GM19438 (cell line): ENCODE results near the gene SUCO.

Experiments used
- ATAC-seq: cut with Tn5 transposase; IDR thresholded peaks from one replicate; pipeline ENCODE4 v1.9.1; 2021; ENCODE audit warnings: low read depth; ENCODE audit not compliant: unreplicated experiment

Gene SUCO

GRCh38 chr1:172515927-172516326 is 17.0 kb upstream of the SUCO start:
- ATAC-seq = no peak

- no peak for ATAC-seq
These were observed 15.9 kb upstream of the SUCO start for GRCh38 chr1:172517081-172517480.

- no peak for ATAC-seq
These were observed 15.4 kb upstream of the SUCO start for GRCh38 chr1:172517545-172517944.

GRCh38 chr1:172529304-172529703 is 3.6 kb upstream of the SUCO start:
- no peak for ATAC-seq

- no peak for ATAC-seq
These were observed 3.0 kb upstream of the SUCO start for GRCh38 chr1:172530000-172530399.

GRCh38 chr1:172531412-172532182 is 1.4 kb upstream of the SUCO start:
- ATAC-seq = no peak

GRCh38 chr1:172532183-172532699 is 709 bp upstream of the SUCO start:
- peak; percentile 74 for ATAC-seq

GRCh38 chr1:172533513-172534151 is 682 bp downstream of the SUCO start:
- peak; percentile 22 for ATAC-seq

- ATAC-seq = no peak
These were observed 3.3 kb downstream of the SUCO start for GRCh38 chr1:172536256-172536655.

- no peak for ATAC-seq
These were observed 4.4 kb downstream of the SUCO start for GRCh38 chr1:172537366-172537765.

GRCh38 chr1:172537827-172538391 is 5.0 kb downstream of the SUCO start:
- no peak for ATAC-seq

- no peak for ATAC-seq
These were observed 7.7 kb downstream of the SUCO start for GRCh38 chr1:172540635-172541034.

- no peak for ATAC-seq
These were observed 11.6 kb downstream of the SUCO start for GRCh38 chr1:172544481-172545104.

GRCh38 chr1:172545396-172546004 is 12.6 kb downstream of the SUCO start:
- no peak for ATAC-seq

- no peak for ATAC-seq
These were observed 14.1 kb downstream of the SUCO start for GRCh38 chr1:172547071-172547470.

GRCh38 chr1:172549621-172550280 is 16.8 kb downstream of the SUCO start:
- no peak for ATAC-seq

- ATAC-seq = no peak
These were observed 18.3 kb downstream of the SUCO start for GRCh38 chr1:172551279-172551678.

GRCh38 chr1:172554915-172555314 is 22.0 kb downstream of the SUCO start:
- ATAC-seq = no peak

GRCh38 chr1:172556461-172556860 is 23.5 kb downstream of the SUCO start:
- no peak for ATAC-seq

- ATAC-seq = no peak
These were observed 24.3 kb downstream of the SUCO start for GRCh38 chr1:172557270-172557669.
